G401 (cell line): Measurements from ENCODE around the gene NXT1. TPM values are rescaled to one million over a fixed set of nuclear protein-coding genes. Genes with fewer than 3 reads are reported as not detected.
A peak's percentile ranks its signal among the peaks of the same experiment; 100 is the strongest.

Experiments
- DNase-seq: peaks from one replicate; pipeline ENCODE4 v3.0.0-alpha.2; 2015; ENCODE audit warnings: low spot score
- in situ Hi-C: cut with HindIII; loops from 2 replicates; pipeline ENCODE4 v1.10.0; 2016; ENCODE audit warnings: low sequenced_read_pairs, mixed read lengths
- total RNA-seq: library from RNA; depleted of rRNA; stranded (reverse); fragments of >200 nt; shearing (Covaris generic); gene quantifications from 2 replicates; pipeline ENCODE4 v1.2.3, GENCODE V29; 2014; rRNA removed

The NXT1 gene
- total RNA-seq, 1 experiment from 2014 or later, result 54.8 TPM

DNA sequence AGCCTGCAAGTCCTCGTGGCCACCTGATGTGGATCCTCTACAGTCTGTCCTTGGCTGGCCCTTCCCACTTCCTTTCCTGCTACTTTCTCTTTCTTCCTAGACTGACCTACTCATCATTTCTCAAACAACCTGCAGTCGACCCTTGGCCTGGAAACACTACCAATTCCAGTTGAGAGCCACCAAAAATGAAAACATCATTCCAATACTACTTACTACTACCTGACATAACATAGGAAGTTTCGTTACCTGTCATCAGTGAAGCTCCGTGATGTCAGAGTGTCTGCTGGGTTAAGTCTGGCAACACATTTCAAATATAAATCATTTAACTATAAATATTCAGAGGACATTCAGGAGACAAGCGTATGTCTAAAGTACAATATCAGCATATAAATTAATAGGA is 25.2 kb downstream of the NXT1 start:
- DNase-seq, result no peak
- in situ Hi-C loops, result no loop called here

DNA sequence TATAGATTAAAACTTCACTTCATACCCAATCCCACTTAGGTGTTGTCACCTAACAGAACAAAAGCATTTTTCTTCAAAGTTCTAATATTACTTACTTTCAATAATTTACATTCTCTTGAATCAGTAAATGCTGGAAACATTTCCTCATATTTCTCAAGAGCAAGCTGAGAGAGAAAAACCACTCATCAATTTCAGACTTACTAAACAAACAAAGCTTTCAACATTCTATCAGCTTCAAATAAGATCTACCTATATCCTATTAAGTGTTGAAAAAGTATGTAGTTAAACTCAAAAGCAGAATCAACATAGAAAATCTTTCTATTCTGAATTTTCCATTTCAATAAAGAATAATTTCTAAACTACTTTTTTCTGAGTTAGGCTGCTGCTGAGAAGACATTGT is 29.2 kb downstream of the NXT1 start:
- no peak for DNase-seq
- in situ Hi-C loops, result no loop called here

DNA sequence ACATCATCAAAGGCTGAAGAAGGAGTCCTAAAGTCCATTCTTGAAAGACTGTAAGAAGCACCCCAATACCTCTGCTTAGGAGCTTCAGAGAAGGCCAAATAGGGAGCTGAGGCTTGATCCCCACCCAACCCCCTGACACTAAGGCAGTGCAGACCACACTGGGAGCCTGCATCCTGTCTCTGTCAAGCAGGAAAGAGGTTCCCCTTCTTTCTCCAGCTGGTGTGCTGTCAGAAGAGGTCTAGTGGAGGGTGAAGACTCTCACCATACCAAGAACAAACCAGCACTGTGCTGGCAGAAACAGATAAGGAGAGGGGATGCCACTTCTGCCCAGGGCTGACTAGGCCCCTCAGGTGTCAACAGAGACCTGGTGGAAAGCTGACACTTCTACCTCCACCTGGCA is 31.3 kb downstream of the NXT1 start:
- in situ Hi-C loops, result no loop called here
- DNase-seq, result no peak

DNA sequence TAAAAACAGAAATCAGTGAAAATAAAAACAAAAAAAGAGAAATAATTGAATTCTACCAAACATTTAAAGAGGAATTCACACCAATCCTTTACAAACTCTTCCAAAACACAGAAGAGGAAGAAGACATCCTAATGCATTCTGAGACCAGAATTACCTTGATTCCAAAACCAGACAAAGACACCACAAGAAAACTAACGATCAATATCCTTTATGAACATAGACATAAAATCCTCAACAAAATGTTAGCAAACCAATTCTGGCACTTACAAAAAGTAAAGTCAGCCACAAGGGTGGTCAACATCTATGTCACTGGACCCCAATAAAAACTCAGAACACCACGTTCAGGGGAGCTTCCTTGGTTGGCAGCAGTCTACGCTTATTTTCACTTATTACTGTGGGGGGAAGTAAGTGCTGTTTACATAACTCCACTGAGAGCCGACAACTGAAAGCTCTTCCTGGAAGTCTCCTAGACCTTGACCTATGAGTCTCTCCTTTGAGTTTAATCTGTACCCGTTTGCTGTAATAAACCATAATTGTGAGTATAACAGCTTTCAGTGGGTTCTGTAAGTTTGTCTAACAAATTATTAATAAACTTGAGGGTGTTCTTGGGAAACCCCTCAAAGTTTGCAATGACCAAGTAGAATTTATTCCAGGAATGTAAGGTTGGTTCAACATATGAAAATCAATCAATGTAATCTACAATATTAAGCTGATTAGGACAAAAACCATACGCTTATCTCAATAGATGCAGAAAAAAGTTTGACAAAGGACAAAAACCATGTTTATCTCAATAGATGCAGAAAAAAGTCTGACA is 35.9 kb downstream of the NXT1 start:
- in situ Hi-C loops, result no loop called here
- no peak for DNase-seq

DNA sequence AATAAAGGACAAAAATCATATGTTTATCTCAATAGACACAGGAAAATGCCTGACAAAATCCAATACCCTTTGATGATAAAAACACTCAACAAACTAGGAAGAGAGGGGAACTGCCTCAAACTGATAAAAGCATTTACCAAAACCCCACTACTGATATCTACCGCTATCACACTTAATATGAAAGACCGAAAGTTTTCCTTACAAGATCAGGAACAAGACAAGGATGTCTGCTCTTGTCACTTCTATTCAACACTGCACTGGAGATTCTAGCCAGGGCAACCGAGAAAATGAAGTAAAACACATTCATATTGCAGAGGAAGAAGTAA is 36.5 kb downstream of the NXT1 start:
- no peak for DNase-seq

DNA sequence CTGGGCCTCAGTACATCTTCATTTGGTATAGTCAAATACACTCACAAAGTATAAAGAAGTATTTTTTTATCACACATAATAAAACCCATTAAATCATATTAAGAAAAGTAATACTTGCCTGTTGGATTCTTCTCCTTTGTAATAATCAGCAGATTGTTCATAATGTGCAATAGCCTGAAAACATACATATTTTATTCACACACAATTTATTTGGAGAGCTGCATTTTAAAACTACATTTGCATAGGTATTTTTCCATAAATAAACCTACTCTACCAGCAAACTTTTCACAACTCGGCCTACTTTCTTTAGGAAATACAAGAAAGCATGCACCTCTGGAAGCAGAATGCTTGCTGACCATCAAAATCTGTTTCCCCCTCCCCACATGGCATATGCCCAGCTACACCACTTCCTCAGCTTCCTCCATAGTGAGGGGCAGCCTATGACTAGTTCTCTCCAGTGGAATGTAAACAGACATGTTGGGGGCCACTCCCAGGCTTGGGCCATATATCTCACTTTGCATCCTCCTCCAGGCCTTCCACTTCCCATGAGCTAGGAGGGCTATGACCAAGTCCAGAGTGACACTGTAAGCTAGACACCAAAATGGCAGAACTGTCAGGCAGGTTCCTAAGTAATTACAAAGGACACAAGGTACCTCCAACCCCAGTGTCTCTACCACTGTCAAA is 39.6 kb downstream of the NXT1 start:
- in situ Hi-C loops, result no loop called here
- no peak for DNase-seq

More for the DNA sequence above, 36.5 kb downstream of the NXT1 start:
- in situ Hi-C loops, result no loop called here

DNA sequence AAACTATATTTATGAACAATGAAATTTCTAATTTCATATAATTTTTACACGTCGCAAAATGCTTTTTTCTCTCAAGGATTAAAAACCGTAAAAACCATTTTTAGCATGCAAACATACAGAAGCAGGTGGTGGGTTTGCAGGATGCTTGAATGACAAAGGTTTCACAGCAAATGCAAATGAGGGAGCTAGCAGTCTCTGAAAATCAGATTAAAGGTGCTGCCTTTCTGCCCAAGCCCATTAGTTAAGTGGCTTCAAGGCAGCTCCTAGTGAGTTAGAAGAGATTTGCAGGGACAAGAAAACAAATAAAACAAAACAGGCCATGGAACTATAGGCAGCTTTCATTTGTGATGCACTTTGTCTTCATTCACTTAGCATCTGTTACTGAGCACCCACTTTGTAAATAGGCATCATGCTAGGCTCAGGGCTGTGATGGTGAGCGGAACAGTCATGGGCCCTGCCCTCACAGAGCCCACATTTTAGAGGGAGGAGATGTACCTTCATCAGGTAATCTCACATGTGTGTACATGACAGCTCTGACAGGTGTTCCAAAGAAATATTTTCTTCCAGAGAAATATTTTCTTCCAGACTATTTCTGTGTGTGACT is 41.2 kb downstream of the NXT1 start:
- no peak for DNase-seq
- in situ Hi-C loops, result no loop called here

DNA sequence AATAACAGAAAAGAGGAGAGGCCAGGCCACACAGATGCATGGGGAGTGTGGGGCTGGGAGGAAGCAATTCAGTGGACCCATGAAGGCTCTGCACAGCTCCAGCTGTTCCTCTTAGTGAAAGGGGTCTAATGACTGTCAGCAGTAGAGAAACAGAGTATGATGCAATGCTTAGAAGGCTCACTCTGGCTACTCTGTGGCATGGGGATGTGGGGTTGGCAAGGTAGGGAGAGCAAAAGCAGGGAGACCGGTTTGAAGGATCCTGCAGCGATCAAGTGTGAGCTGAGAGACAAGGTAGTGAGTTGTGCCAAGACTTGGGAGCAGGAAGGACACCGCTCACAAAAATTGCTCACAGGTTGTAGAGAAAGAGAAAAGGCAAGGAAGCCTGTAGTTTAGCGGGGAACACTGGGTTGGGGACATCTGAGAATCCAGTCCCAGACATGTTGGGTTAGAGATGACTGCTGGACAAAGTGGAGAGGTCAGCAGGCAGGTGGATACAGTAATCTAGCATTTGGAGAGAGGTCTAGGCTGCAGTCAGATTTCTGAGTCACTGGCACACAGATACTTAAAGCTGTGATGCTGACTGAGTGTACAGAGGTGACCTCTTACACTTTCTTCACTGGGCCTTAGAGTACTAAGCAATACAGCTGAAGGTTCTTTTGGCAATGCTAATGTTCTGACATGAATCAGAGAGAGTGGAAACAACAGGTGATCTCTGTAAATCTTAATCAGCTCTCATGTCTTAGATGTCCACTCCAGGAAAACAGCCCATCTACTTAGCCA is 43.6 kb downstream of the NXT1 start:
- in situ Hi-C loops, result no loop called here
- no peak for DNase-seq

DNA sequence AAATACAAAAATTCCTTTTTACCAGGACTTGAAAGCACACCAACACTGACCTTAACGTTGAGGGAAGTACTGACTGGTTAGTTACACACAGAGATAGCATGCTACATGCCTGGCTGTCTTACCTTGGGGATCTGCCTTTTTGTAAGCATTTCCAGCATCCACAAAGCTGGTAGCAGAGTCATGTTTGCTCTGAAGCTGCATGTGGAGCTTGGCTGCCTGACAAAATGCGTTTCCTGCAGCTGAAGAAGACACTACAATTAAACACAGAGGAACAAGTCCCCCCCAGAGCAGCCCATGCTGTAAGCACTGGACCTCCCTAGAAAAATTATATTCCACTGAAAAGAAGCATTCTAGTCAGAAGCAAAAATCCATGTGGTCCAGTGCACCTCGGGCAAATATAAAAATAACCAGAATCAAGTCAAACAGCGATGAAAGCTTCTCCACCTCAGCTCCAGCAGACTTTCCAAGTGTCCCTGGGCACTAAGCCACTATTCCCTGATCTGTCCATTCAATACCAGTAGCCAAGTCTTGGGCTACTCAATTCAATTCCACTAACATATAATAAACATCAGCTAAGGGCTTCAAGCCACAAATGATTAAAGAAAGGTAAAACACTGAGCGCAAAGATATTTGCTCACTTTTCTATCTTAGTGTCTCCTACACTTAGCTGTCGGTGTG is 46.5 kb downstream of the NXT1 start:
- in situ Hi-C loops, result no loop called here
- DNase-seq, result peak; percentile 79

DNA sequence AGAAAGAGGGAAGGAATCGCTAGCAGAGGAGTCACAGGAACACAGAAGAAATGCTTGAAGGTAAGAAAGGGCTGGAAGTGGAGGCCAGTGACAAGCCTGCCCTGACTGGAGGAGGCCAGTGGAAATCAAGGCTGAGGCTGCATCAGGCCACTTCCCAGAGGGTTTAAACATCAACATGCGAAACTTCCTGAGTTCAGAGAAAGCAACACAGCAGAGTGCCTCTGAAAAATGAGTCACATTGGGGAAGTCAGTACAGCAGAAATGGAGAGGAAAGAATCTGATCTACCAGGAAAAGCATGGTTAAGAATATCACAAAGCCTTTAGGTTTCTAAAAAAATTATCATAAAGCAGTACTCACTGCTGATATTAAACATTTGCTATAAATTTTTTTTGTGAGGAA is 47.4 kb downstream of the NXT1 start:
- in situ Hi-C loops, result no loop called here
- no peak for DNase-seq

DNA sequence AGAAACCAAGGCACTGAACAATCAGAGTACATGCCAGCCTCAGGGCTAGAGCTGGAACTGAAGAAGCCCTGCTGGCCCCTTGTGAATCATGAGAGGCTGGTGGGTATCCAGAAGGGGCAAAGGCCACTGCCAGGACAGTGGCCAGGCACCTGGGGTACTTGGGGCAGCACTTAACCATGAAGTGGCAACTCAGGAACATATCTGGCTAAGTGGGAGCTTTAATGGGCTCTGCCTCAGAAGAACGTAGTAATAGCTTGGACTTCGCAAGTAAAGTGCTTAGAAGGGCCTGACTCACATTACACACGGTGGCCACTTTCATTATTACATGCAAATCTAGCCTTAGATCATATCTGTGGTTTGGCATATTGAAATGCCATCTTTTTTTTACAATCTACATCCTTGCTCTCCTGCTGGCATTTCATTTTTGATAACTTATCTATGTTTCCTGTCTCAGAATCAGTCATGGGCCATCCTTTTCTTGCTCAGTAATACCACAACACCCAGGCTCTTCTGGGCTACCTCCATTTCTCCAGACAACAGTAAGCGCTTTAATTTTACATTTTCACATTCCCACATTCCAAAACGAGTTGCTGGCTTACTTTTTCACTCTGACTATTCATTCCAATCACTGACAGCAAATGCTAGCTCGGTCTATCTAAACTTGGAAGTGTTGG is 49.1 kb downstream of the NXT1 start:
- DNase-seq, result no peak
- in situ Hi-C loops, result no loop called here

DNA sequence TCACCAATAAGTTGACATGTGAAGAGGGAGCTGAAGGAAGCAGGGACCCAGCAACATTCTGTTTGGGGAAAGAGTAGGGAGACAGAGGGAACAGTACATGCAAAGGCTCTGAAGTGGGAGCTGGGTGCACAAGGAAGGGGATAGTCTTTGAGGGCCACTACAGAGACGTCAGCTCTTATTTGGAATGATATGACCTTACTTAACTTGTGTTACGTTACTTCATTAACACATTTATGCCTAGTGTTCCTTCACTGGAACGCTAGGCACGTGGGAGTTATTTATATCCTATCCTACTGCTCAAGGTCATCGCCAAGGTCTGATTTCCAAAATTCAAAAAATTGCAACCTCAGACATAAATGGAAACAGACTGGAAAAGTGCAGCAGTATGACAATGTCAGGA is 50.5 kb downstream of the NXT1 start:
- DNase-seq, result no peak
- in situ Hi-C loops, result no loop called here

DNA sequence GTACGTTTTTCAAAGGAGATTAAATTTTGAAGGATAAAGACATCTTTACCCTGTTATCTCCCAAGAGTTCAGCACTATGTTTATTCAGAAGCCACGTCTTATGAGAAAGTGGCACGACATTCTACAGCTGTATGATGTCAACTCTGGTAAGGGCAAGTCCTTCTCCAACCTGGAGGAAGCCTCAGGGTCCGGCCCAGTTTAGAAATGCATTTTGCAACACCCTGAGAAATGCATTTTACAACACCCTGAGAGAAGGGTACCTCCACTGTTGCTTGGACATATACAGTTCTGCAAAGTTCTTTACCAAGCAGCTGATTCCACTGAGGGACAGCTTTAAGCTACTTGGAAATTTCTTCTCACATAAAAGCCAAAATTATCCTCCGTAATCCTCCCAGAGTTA is 53.2 kb downstream of the NXT1 start:
- no peak for DNase-seq
- in situ Hi-C loops, result no loop called here

DNA sequence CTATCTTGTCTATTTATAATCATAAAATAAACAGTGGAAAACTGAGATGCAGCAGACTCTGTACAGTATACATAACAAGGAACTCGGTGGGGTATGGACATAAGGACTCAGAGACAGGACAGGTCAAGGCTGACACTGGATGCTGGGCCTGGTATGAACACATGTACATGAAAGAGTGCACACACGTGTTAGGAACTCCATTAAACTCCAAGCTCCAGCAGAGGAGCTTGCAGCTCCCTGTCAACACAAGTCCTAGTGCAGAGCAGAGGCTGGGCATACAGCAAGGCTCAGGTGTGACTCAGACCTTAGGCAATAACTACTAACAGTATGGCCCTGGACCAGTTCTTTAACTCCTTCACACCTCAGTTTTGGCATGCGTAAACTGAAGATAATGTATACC is 53.6 kb downstream of the NXT1 start:
- in situ Hi-C loops, result no loop called here
- no peak for DNase-seq

Other genes starting within 250 kb of the NXT1 start
- 9.0 and 24.1 TPM in 2 replicates for gene GZF1, start 11.4 kb downstream of the NXT1 start, total RNA-seq
- gene NAPB, start 70.7 kb downstream of the NXT1 start, total RNA-seq, result 3.7 and 5.0 TPM in 2 replicates
- not detected in 2 replicates for gene CSTL1, start 88.9 kb downstream of the NXT1 start, total RNA-seq
- not detected in 2 replicates for gene CST11, start 102.1 kb downstream of the NXT1 start, total RNA-seq
- gene CST8, start 140.3 kb downstream of the NXT1 start, total RNA-seq, result not detected in 2 replicates
- gene CST9L, start 217.7 kb downstream of the NXT1 start, total RNA-seq, result not detected in 2 replicates